SH-SY5Y (cell line): ENCODE measurements around the gene PNPLA7.

Experiments used
- GATA2 ChIP-seq: IDR thresholded peaks from 2 replicates; pipeline ENCODE4 v1.6.1; 2011; ENCODE audit warnings: mild to moderate bottlenecking, low read depth, low read length
- GATA3 ChIP-seq: IDR thresholded peaks from 2 replicates; pipeline ENCODE4 v1.6.1; 2011; ENCODE audit warnings: low read depth, mild to moderate bottlenecking, low read length, moderate library complexity

GRCh38 chr9:137448602-137448962, 101.6 kb downstream of the PNPLA7 start:
- no peak for TF ChIP-seq GATA3
- TF ChIP-seq GATA2 = no peak
